ENCODE data around the gene MAP4K4. TPM values are rescaled to one million over a fixed set of nuclear protein-coding genes. Genes with fewer than 3 reads are reported as not detected.
A peak's percentile ranks its signal among the peaks of the same experiment; 100 is the strongest.

MAP4K4 gene
- total RNA-seq, 4 donors from 2014 or later = 33.8 to 47.3 (median 35.7) TPM

DNA sequence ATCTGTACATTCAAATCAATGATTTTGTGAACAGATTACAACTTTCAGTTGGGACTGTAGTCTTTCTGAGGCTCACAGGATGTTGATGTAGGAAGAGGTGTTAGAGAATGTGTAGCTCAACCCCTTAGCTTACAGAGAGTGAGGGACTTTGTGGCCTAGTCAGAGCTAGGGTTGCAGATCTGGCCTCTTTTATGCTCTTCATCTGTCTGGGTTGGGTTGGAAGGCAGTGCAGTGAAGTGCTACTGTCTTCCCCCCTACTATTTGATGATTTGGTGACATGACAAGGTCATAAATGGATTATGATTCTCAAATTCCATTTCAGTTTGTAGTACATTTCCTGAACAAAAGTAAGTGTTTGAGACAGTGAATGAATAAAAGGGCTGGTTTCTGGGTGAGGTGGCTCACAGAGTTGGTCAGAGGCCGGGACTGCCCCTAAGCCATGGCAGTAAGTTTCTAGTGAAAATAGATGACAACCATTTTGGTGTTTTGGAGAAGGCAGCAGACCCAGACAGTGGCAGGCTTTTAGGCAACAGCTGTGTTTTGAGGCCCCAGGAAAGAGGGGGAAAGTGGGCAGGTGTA is 21.6 kb downstream of the MAP4K4 start:
- intact Hi-C loops (cut with DNase I) = no loop called here
- TF ChIP-seq CTCF (IDR thresholded peaks at IDR 0.05) (no peak), POLR2A (IDR thresholded peaks at IDR 0.05) (no peak)
- H3K36me3 ChIP-seq = no peaks in the 10 kb centered on the region
- no peaks in the 10 kb centered on the region for H3K27me3 ChIP-seq
- DNase-seq = no peak
- no peak overlapping the region for H3K27ac ChIP-seq
- H3K4me1 ChIP-seq = peaks cover 13% of the 10 kb centered on the region in 2 donors
- no peaks in the 10 kb centered on the region for H3K9me3 ChIP-seq
- no peak overlapping the region for H3K4me3 ChIP-seq (replicated peaks in 1 of 3)
- WGBS, 2 donors = 96 to 100% methylated on average over 1 of the region's 1 CpG

GRCh38 chr2:101720732-101721131 is 23.2 kb downstream of the MAP4K4 start:
- peaks cover 19 to 22% of the 10 kb centered on the region in 2 donors for H3K4me1 ChIP-seq
- TF ChIP-seq CTCF (IDR thresholded peaks at IDR 0.05) (no peak), POLR2A (IDR thresholded peaks at IDR 0.05) (no peak)
- H3K4me3 ChIP-seq (replicated peaks in 1 of 3) = no peak overlapping the region
- H3K27ac ChIP-seq = no peak overlapping the region
- WGBS, 2 donors = 87 to 92% methylated on average over 1 of the region's 1 CpG
- H3K9me3 ChIP-seq = no peaks in the 10 kb centered on the region
- DNase-seq = no peak
- no peaks in the 10 kb centered on the region for H3K27me3 ChIP-seq
- intact Hi-C loops (cut with DNase I) = no loop called here
- H3K36me3 ChIP-seq = no peaks in the 10 kb centered on the region

GRCh38 chr2:101722864-101723263 is 25.4 kb downstream of the MAP4K4 start:
- Histone ChIP-seq H3K27ac (peak overlapping the region in 2 of 3 donors; percentile 2 to 37), H3K9me3 (no peaks in the 10 kb centered on the region), H3K4me1 (peaks cover 27 to 32% of the 10 kb centered on the region in 2 donors), H3K27me3 (no peaks in the 10 kb centered on the region), H3K36me3 (no peaks in the 10 kb centered on the region), H3K4me3 (replicated peaks in 1 of 3) (no peak overlapping the region)
- intact Hi-C loops (cut with DNase I) = no loop called here
- WGBS, 2 donors = 64 to 68% methylated on average over 4 of the region's 4 CpGs
- TF ChIP-seq POLR2A (IDR thresholded peaks at IDR 0.05) (no peak), CTCF (IDR thresholded peaks at IDR 0.05) (no peak)
- DNase-seq = no peak

DNA sequence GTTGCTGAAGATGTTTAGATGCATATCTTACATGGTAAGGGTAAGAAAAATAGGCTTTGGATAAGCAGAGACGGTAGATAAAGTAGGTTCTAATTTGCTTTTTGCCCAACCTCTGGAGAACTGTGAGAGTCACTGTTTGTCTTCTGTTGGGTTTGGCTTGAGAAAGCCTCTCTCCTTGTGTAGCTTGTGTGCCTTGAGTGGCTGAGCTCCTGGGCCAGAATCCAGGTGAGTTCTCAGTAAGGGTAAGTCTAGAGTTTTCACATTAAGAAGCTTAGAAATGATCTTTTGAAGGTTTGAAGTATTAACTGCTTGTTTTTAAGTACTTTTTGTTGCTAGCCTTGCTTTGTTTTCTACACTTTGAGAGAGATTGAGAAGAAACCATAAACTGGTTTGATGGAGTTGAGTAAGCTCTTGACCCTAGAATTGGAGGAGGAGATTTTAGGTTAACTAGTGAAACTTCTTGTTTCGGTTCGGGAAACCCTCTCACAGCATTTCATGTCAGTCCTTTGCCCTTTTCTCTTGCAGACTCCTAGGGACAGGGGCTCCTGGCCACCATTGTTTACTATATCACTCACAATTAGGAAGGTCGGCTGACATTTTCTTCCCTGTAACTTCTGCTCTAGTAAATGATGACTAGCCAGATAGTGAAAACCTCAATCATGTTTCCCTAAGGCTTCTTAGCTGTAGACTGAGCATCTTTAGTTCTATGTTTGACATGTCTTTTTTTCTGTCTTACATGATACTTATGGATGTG is 26.0 kb downstream of the MAP4K4 start:
- Histone ChIP-seq H3K27me3 (no peaks in the 10 kb centered on the region), H3K27ac (peak overlapping the region in 2 of 3 donors; percentile 16 to 37), H3K4me3 (replicated peaks in 1 of 3) (no peak overlapping the region), H3K9me3 (no peaks in the 10 kb centered on the region), H3K4me1 (peaks cover 27 to 32% of the 10 kb centered on the region in 2 donors), H3K36me3 (no peaks in the 10 kb centered on the region)
- DNase-seq = peak; percentile 78 to 83
- 29 to 44% methylated on average over 4 of the region's 4 CpGs for WGBS, 2 donors
- intact Hi-C loops (cut with DNase I) = no loop called here
- TF ChIP-seq CTCF (IDR thresholded peaks at IDR 0.05) = no peak
- TF ChIP-seq POLR2A (IDR thresholded peaks at IDR 0.05) = no peak

GRCh38 chr2:101724125-101724474 is 26.6 kb downstream of the MAP4K4 start:
- H3K27me3 ChIP-seq = no peaks in the 10 kb centered on the region
- intact Hi-C loops (cut with DNase I) = no loop called here
- H3K9me3 ChIP-seq = no peaks in the 10 kb centered on the region
- peaks cover 27 to 32% of the 10 kb centered on the region in 2 donors for H3K4me1 ChIP-seq
- TF ChIP-seq CTCF (IDR thresholded peaks at IDR 0.05) (no peak), POLR2A (IDR thresholded peaks at IDR 0.05) (no peak)
- peak; percentile 23 to 51 for DNase-seq
- no peak overlapping the region for H3K4me3 ChIP-seq (replicated peaks in 1 of 3)
- H3K27ac ChIP-seq = peak overlapping the region in 1 of 3 donors; percentile 37
- H3K36me3 ChIP-seq = no peaks in the 10 kb centered on the region
- 16 to 18% methylated on average over 3 of the region's 3 CpGs for WGBS, 2 donors

Data from thyroid gland (tissue), 4 donors.